Heart left ventricle (tissue), 13 donors: ENCODE data around the gene ERCC3.

Experiments
- CTCF ChIP-seq, 12 donors: fragments of 200-600 bp; sonication (generic) in 4 of 12; IDR thresholded peaks; one replicate each; pipeline versions ENCODE4 v1.5.0 to v1.8.0; 2018 to 2022; ENCODE audit warnings: antibody characterized with exemption in 12 of 12, mild to moderate bottlenecking in 5 of 12
- POLR2A ChIP-seq, 2 donors: fragments of 450-650 bp; IDR thresholded peaks; one replicate each; pipeline ENCODE4 v1.6.1; 2017; ENCODE audit warnings: antibody characterized with exemption in 2 of 2, mild to moderate bottlenecking in 2 of 2, moderate library complexity in 2 of 2
- donor health status: ischemic (EF 13 %, LVEDD 7.1; RV severe dilation, severe dysfunction).
- donor health status: DM: no; HTN: yes; CAD: no.
- donor health status: DM: no; HTN: no; CAD: no.
- donor health status: ischemic (EF 25% LVEDD 6.9; RV normal size, moderate dysfunction).
- donor health status: ischemic (EF 25% LVEDD 5.7; RV mildly dilated, moderate dysfunction).
- donor health status: ischemic (EF 35%, LVEDD 5.7; RV mildly dilated, moderate dysfunction).
- donor health status: nonischemic (EF 11% LVEDD 7.7; RV severe dilation, severe dysfunction).
- donor health status: DM: yes; HTN: yes; CAD: no.
- donor health status: PGD.
- donor health status: ischemic (EF 29% LVEDD 5.4; RV normal size, mild dysfunction).
- donor health status: nonischemic (EF 23%, LVEDD 6.1; RV moderate dilation, normal function).

- TF ChIP-seq CTCF (IDR thresholded peaks at IDR 0.05): no peak
- no peak for TF ChIP-seq POLR2A (IDR thresholded peaks at IDR 0.05)
These were observed 37.6 kb downstream of the ERCC3 start for GRCh38 chr2:127256381-127256780.
